GM21786 (cell line): Measurements from ENCODE around the gene EMC9.
A peak's percentile ranks its signal among the peaks of the same experiment; 100 is the strongest.
"Not testable (repeated sequence)": the region's sequence is repeated elsewhere in the genome, so short reads cannot be mapped to it uniquely, and the experiment has no call there.

Source experiments
- ATAC-seq: cut with Tn5 transposase; IDR thresholded peaks from one replicate; pipeline ENCODE4 v1.9.1; 2021; ENCODE audit not compliant: unreplicated experiment

The EMC9 gene

DNA sequence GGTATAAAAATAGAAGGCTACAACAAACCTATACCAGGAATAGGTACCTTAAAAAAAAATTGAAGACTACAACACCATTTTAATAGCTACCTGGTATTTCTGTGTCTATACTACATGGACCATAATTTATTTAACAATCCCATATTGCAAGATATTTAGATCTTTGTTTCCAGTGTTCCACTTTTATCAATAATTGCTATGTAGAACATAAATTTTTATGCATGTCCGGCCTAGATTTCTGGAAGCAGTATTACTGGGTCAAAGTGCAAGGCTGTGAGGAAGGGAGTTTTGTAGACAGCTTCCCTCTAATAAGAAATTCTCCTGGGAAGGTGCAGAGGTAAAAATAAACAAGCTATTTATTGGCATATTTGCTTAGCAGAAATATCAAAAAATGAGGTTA is 30.9 kb downstream of the EMC9 start:
- ATAC-seq = no peak

- no peak for ATAC-seq
Observed at GRCh38 chr14:24110060-24110459, 31.3 kb downstream of the EMC9 start.

DNA sequence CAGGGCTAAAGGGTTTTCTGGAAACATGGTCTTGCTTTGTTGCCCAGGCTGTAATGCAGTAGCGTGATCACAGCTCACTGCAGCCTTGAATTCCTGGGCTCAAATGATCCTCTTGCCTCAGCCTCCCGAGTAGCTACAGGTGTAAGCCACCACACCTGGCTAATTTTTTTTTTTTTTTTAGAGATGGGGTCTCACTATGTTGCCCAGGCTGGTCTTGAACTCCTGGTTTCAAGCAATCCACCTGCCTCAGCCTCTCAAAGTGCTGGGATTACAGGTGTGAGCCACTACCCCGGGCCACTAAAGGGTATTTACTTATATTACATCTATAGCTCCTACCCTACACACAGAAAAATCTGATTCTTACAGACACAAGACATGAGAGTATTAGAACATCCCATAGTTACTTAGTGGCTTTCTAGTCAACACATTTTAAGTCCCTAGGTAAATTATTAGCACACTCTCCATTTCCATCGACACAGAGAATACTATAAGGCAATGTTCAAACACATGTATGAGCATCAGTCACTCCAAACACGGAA is 33.0 kb downstream of the EMC9 start:
- ATAC-seq = no peak

DNA sequence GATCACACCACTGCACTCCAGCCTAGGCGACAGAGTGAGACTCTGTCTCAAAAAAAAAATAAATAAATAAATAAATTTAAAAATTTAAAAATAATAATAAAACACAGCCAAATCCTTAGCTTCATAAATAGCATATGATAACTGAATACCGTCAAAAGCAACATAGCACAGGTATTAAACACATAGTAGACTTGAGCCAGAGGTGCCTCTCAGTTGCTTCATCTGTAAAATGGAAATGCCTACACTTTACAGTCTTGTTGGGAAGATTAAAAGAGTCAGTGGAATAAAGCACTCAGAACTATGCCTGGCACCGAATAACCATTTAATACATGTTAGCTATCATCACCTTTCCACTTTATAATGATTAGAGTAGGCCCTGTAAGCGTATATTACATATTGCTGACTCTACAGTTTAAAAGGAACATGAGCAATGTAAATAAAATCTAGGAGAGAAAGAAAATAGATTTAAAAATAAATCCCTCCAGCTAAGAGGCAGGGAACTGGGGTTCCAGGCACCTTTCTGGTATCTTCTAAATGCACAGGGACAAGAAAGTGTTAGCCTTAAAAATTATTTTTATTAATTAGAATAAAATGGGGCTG is 34.6 kb downstream of the EMC9 start:
- ATAC-seq = no peak

DNA sequence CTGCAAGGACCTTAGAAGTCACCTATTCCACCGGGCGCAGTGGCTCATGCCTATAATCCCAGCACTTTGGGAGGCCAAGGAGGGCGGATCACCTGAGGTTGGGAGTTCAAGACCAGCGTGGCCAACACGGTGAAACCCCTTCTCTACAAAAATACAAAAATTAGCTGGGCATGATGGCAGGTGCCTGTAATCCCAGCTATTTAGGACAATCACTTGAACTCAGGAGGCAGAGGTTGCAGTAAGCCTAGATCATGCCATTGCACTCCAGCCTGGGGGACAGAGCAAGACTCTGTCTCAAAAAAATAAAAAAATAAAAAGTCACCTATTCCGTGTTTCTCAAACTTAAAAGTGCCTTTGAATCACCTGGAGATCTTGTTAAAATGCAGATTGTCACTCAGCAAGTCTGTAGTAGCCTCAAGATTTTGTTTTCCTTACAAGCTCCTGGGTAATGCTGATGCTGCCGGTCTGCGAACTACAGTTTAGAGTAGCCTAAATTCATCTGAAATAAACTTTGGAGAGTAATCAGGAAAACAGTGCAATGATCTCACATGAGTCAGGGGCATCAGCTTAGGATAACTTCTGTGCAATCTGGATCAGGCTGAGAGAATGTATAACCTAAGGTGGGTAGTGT is 35.7 kb downstream of the EMC9 start:
- not testable (repeated sequence) for ATAC-seq

- no peak for ATAC-seq
Observed at GRCh38 chr14:24103451-24103850, 37.9 kb downstream of the EMC9 start.

GRCh38 chr14:24102357-24103048 is 38.9 kb downstream of the EMC9 start:
- no peak for ATAC-seq

DNA sequence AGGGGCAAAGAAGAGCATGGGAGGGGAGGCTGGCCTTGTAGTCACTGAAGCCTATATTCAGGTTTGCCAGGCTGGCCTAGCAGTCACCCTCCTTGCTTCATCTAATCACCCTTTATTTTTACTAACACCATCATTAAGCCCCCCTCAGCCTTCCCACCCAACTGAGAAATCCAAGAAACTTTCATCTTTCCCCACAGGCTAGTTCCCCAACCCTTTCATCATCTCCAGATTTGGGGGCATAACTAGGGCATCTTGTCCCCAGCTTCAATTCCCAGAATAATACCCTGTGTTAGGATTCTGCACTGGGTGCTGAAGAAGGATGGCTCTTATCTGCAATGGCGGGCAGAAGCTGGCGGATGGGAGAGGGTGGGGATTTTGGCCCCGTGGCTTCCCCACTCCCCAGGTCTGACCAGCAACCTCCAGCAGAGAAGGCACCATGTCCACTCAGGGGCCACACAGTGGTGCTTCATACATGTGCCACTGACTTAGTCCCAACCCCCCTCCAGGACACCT is 40.4 kb downstream of the EMC9 start:
- no peak for ATAC-seq

DNA sequence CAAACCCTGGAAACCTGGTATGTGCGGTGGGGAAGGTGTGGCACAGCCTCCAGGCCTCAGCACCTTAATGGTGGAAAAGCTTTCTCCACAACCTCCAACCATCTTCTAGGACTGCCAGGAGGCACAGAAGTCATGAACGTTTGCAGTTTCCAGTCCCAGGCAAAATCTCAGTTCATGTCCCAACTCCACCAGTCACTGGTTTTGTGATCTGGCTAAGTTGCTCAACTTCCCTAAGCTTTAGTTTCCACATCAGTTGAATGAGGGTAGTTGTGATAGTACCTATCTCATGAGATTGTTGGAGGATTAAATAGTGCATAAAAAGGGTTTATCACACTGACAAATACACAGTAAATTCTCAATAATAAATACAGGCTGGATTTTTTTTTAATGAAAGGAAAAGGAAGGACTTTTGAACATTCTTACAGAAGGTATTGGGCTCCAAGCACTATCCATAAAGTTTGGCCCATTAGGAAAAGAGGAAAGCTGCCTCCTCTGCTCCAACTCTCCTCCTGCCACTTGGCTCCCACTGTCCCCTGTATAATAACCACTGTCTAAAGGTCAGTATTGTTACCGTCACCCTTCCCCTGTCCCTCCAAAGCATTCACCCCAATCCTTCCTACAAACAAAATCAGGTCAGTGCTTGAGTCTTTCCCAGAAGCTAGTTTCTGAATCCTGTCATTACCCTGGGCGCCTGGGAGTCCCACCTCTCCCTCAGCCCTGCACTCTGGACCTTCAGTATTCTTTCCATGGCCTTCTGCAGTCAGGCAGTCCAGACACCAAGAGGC is 41.0 kb downstream of the EMC9 start:
- ATAC-seq = no peak

DNA sequence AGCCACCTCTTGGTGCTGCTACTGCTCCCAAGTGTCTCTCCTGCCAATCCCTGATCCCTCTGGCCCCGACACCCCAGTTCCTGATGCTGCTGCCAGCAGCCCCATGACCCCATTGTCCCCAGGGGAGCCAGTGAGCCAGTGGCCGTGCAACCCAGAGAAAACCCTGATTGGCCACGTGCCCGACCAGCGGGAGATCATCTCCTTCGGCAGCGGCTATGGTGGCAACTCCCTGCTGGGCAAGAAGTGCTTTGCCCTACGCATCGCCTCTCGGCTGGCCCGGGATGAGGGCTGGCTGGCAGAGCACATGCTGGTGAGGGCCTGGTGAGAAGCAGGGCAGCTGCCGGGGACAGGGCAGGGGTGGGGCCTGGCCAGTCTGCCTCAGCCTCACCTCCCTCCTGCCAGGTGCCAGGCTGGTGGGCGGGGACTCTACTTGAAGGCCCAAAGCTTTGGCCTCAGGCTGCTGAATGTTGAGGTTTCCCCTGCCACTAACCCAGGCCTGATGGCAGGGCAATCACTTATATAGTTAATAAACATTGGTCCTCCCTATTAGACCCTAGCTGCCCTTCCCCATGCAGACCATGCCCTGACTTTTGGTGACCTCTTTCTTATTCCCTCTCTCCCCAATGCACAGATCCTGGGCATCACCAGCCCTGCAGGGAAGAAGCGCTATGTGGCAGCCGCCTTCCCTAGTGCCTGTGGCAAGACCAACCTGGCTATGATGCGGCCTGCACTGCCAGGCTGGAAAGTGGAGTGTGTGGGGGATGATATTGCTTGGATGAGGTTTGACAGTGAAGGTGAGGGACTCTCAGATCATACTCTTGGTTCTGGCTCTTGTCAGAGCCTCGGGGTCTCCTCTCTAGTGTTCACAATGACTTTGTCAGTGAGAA is 42.2 kb downstream of the EMC9 start:
- ATAC-seq = no peak

DNA sequence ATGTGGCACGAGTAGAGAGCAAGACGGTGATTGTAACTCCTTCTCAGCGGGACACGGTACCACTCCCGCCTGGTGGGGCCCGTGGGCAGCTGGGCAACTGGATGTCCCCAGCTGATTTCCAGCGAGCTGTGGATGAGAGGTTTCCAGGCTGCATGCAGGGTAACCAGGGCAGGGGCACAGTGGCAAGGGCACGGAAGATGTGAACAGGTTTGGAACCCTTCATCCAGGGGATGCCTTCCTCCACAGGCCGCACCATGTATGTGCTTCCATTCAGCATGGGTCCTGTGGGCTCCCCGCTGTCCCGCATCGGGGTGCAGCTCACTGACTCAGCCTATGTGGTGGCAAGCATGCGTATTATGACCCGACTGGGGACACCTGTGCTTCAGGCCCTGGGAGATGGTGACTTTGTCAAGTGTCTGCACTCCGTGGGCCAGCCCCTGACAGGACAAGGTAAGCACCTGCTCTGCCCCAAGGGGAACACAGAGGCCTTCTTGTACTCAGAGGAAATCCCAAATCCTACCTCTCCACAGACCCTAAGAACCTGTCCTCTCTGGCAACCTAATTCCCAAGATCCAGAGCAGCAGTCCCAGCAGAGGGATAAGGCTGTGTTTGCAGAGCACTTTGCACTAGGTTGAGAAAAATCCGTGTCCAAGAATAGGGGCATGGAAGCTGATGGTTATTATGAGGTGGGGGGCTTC is 43.0 kb downstream of the EMC9 start:
- ATAC-seq = no peak

GRCh38 chr14:24096545-24097181 is 44.7 kb downstream of the EMC9 start:
- ATAC-seq = no peak

DNA sequence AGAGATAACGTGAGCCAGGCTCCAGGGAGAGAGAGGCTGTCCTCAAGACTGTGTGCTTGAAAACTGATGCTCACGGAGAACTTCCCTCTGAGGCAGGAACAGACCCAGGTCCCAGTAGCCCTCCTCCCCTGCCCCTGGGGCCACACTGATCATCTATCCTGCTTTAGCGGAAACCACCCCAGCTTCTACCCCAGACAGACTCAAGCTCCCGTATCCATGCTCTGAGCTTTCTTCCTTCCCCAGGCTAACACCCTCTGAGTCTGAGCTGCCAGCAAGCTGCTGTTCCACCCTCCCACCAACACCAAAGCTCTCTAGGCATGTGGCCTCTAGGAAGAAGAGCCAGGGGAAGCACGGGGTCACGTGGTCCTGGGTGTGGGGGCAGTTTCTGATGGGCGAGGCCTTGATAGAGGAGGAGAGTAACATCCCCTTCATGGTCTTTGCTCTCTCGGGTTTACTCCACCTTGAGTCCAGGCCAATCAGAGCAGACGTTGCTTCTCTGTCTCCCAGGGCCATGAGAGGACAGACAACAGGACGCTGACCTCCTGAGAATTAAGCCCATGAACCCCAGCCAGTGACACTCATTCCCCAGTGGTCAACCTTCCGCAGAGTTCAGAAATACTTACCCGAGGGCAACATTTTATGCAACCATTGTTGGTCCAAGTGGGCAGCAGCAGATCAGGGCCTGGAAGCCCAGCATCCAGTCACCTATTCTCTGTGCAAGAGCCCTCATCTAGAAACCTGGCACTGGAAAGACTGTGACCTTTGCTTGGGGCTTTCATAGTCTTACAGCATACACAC is 45.9 kb downstream of the EMC9 start:
- peak; percentile 72 for ATAC-seq

DNA sequence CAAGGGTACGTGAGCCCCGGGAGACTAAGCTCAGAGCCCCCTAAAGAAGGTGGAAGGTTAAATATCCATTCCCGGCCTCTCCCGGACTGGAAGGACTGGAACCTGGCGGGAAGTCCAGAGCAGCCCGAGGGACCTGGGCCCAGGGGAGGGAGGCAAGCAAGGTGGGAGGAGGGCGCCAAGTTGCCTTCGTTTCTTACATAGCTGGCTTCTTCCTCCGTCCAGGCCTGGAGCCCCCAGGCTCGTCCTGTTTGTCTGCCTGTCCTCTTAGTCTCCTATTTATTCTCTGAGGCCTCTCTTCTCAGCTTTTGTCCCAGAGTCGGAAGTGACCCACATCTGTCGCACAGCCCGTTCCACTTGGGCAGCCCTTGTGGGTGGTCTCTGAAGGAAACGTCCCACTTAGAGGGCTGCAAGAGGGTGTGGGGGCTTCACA is 46.5 kb downstream of the EMC9 start:
- no peak for ATAC-seq

- peak; percentile 51 for ATAC-seq
Observed at GRCh38 chr14:24093901-24094840, 47.2 kb downstream of the EMC9 start, which contains the start of gene PCK2. TSS of gene PCK2 (plus strand) at chr14:24094311. CDS start at chr14:24094406, 95 bp downstream.

GRCh38 chr14:24093207-24093900 is 48.0 kb downstream of the EMC9 start:
- no peak for ATAC-seq
